ENCODE data around the gene CAMKK2. TPM values are rescaled to one million over a fixed set of nuclear protein-coding genes. Genes with fewer than 3 reads are reported as not detected.

The CAMKK2 gene
- polyA plus RNA-seq, 1 experiment, result 35.8 TPM

DNA sequence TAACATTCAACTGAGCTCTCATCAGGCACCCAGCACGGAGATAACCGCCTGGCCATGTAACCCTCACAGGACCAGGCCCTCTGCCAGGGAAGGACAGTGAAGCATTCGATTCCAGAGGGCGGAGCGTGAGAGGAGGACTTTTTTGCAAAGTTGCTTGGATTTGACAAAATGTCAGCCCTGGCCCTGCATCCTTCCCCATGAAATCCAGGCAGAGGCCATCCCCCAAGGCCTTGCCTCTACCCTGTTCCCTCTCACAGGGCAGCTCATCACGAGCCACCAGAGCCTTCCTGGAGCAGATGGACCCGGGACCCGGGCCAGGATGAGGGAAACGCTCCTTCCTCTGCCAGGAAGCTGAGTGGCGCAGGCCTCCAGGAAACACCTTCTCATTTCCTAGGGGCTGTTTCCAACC lies 17.0 kb downstream of the CAMKK2 start:
- H3K36me3 ChIP-seq (ENCODE audit: control insufficient read depth, insufficient read depth, low read length), result peaks cover 1% of the 10 kb centered on the region; the same call in 1 of the 2 replicates
- ChIA-PET POLR2A (no interaction called here), CTCF (interaction anchor here (0.7 kb wide), 1 partner anchor 29 kb away, joined by 3 read pairs; no protein-coding TSS in a partner anchor)
- no peak overlapping the region for H3K4me3 ChIP-seq (ENCODE audit: low read depth, low read length)
- DNase-seq (ENCODE audit: low read depth), result no peak
- H3K27me3 ChIP-seq (ENCODE audit: control insufficient read depth, insufficient read depth, low read length), result no peaks in the 10 kb centered on the region
- TF ChIP-seq CTCF (IDR thresholded peaks at IDR 0.05; ENCODE audit: insufficient read depth, low read depth, low read length), result no peak

- Histone ChIP-seq H3K36me3 (ENCODE audit: control insufficient read depth, insufficient read depth, low read length) (peaks cover 5% of the 10 kb centered on the region), H3K27me3 (ENCODE audit: control insufficient read depth, insufficient read depth, low read length) (no peaks in the 10 kb centered on the region), H3K4me3 (ENCODE audit: low read depth, low read length) (no peak overlapping the region)
- ChIA-PET POLR2A (no interaction called here), CTCF (interaction anchor here (0.7 kb wide), 1 partner anchor 29 kb away, joined by 3 read pairs; no protein-coding TSS in a partner anchor)
- no peak for DNase-seq (ENCODE audit: low read depth)
- TF ChIP-seq CTCF (IDR thresholded peaks at IDR 0.05; ENCODE audit: insufficient read depth, low read depth, low read length), result no peak
Observed at GRCh38 chr12:121279071-121279375, 17.5 kb downstream of the CAMKK2 start.

- H3K4me3 ChIP-seq (ENCODE audit: low read depth, low read length), result no peak overlapping the region
- no peak for TF ChIP-seq CTCF (IDR thresholded peaks at IDR 0.05; ENCODE audit: insufficient read depth, low read depth, low read length)
- no peaks in the 10 kb centered on the region for H3K27me3 ChIP-seq (ENCODE audit: control insufficient read depth, insufficient read depth, low read length)
- ChIA-PET POLR2A (no interaction called here), CTCF (interaction anchor here (0.7 kb wide), 1 partner anchor 28 kb away, joined by 3 read pairs; no protein-coding TSS in a partner anchor)
- peaks cover 9% of the 10 kb centered on the region for H3K36me3 ChIP-seq (ENCODE audit: control insufficient read depth, insufficient read depth, low read length)
- DNase-seq (ENCODE audit: low read depth), result no peak
Observed at GRCh38 chr12:121278169-121279070, 18.1 kb downstream of the CAMKK2 start.

DNA sequence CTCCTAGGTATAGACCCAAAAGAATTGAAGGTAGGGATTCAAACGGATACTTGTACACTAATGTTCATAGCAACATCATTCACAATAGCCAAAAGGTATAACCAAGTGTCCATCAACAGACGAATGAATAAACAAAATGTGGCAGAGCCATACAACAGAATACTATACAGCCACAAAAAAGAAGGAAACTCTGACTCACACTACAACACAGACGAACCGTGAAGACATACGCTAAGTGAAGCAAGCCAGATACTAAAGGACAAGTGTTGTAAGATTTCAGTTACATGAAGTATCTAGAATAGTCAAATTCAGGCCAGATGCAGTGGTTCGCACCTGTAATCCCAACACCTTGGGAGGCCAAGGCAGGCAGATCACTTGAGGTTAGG lies 19.1 kb downstream of the CAMKK2 start:
- Histone ChIP-seq H3K36me3 (ENCODE audit: control insufficient read depth, insufficient read depth, low read length) (peaks cover 9% of the 10 kb centered on the region), H3K27me3 (ENCODE audit: control insufficient read depth, insufficient read depth, low read length) (no peaks in the 10 kb centered on the region), H3K4me3 (ENCODE audit: low read depth, low read length) (no peak overlapping the region)
- CTCF ChIA-PET, result no interaction called here
- POLR2A ChIA-PET, result no interaction called here
- no peak for DNase-seq (ENCODE audit: low read depth)
- TF ChIP-seq CTCF (IDR thresholded peaks at IDR 0.05; ENCODE audit: insufficient read depth, low read depth, low read length), result no peak

DNA sequence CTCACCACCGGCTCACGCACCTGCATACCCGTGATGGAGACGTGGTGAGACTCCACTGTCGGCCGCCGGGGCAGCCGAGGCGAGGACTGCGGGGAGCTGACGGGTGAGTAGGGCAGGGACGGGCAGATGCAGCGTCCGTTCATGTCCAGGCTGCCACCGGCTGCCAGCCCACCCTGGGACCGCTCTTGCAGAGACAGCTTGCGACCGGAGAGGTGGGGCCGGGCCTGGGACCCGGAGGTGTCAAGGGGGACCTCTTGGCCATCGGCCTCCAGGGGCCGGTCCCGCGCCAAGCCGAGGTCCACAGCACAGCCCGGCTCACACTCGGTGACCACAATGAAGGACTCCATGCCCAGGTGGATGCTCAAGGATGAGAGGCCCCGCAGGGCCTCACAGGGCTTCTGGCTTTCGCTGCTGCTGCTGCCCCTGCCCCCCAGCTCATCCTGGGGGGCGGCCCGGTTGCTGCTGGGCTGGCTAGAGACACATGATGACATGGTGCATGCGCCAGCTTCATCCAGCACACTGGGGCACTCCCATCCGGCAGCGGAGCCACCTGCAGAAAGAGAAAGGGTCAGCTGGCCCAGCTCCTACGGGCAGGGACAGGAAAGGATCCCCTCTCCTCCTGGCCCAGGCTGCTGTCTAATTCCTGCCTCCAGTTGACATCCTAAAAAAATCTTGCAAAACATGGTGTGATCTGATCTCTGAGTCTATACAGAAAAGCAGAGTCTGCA lies 22.3 kb downstream of the CAMKK2 start:
- H3K27me3 ChIP-seq (ENCODE audit: control insufficient read depth, insufficient read depth, low read length), result no peaks in the 10 kb centered on the region
- no peak overlapping the region for H3K4me3 ChIP-seq (ENCODE audit: low read depth, low read length)
- ChIA-PET CTCF (no interaction called here), POLR2A (no interaction called here)
- H3K36me3 ChIP-seq (ENCODE audit: control insufficient read depth, insufficient read depth, low read length), result peaks cover 9% of the 10 kb centered on the region
- no peak for DNase-seq (ENCODE audit: low read depth)
- no peak for TF ChIP-seq CTCF (IDR thresholded peaks at IDR 0.05; ENCODE audit: insufficient read depth, low read depth, low read length)
